Measurements from ENCODE around the gene DNM3. TPM values are rescaled to one million over a fixed set of nuclear protein-coding genes. Genes with fewer than 3 reads are reported as not detected.
"Not testable (repeated sequence)": the region's sequence is repeated elsewhere in the genome, so short reads cannot be mapped to it uniquely, and the experiment has no call there.

The DNM3 gene
- total RNA-seq, 1 donor from 2014 or later, result 7.7 TPM

DNA sequence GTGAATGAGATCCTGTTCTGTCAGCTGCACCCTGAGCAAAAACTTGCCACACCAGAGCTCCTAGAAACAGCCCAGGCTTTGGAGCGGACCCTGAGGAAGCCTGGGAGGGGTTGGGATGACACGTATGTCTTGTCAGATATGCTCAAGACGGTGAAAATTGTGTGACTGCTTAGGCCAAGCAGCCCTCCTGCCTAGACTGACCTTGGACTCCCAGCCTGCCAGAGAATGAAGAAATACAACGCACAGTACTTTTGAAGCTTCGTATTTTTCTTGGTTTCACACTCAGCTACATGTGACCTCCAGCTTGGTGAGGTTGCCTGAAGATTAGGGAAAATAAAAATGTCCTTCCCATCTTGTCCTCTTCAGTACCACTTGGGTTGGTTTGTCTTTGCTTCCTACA, 44.7 kb upstream of the DNM3 start:
- DNase-seq (ENCODE audit: low spot score), result no peak
- H3K36me3 Mint-ChIP-seq (ENCODE audit: low read depth, unreplicated experiment), result peaks cover 27% of the 10 kb centered on the region
- TF ChIP-seq, protein P1, sequence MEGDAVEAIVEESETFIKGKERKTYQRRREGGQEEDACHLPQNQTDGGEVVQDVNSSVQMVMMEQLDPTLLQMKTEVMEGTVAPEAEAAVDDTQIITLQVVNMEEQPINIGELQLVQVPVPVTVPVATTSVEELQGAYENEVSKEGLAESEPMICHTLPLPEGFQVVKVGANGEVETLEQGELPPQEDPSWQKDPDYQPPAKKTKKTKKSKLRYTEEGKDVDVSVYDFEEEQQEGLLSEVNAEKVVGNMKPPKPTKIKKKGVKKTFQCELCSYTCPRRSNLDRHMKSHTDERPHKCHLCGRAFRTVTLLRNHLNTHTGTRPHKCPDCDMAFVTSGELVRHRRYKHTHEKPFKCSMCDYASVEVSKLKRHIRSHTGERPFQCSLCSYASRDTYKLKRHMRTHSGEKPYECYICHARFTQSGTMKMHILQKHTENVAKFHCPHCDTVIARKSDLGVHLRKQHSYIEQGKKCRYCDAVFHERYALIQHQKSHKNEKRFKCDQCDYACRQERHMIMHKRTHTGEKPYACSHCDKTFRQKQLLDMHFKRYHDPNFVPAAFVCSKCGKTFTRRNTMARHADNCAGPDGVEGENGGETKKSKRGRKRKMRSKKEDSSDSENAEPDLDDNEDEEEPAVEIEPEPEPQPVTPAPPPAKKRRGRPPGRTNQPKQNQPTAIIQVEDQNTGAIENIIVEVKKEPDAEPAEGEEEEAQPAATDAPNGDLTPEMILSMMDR (IDR thresholded peaks at IDR 0.05; ENCODE audit: unreplicated experiment), result no peak
- H3K27ac Mint-ChIP-seq (ENCODE audit: unreplicated experiment), result no peak overlapping the region
- H3K27me3 Mint-ChIP-seq (ENCODE audit: unreplicated experiment), result no peaks in the 10 kb centered on the region
- peaks cover 7% of the 10 kb centered on the region for H3K4me1 Mint-ChIP-seq (ENCODE audit: unreplicated experiment)
- no peak overlapping the region for H3K4me3 Mint-ChIP-seq (ENCODE audit: unreplicated experiment)
- no peaks in the 10 kb centered on the region for H3K9me3 Mint-ChIP-seq (ENCODE audit: unreplicated experiment)

GRCh38 chr1:171798311-171798710, 43.0 kb upstream of the DNM3 start:
- Mint-ChIP-seq H3K36me3 (ENCODE audit: low read depth, unreplicated experiment) (peaks cover 23% of the 10 kb centered on the region), H3K27ac (ENCODE audit: unreplicated experiment) (peak overlapping the region; percentile 62), H3K27me3 (ENCODE audit: unreplicated experiment) (no peaks in the 10 kb centered on the region), H3K9me3 (ENCODE audit: unreplicated experiment) (no peaks in the 10 kb centered on the region), H3K4me1 (ENCODE audit: unreplicated experiment) (peaks cover 17% of the 10 kb centered on the region), H3K4me3 (ENCODE audit: unreplicated experiment) (no peak overlapping the region)
- no peak for DNase-seq (ENCODE audit: low spot score)
- TF ChIP-seq, protein P1 (IDR thresholded peaks at IDR 0.05; ENCODE audit: unreplicated experiment), result no peak

DNA sequence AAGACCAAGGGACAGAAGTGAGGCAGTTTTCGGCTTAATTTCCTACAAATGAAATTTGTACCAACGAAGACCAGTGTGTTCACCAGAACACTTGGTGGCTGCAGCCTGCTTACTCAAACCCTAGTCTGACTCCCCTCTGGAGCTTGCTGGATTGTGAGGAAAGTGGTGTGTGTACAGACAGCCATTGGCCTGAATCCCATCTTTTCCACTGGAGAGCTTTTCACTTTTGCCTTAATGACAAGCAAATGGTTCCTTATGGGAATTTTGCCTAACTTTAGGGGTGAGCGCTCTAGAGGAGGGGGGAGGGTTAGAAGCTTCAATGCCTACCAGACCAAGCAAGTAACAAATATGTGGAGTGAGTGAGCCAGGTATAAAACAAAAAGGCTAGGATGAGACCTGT, 42.5 kb upstream of the DNM3 start:
- Mint-ChIP-seq H3K27me3 (ENCODE audit: unreplicated experiment) (no peaks in the 10 kb centered on the region), H3K4me1 (ENCODE audit: unreplicated experiment) (peaks cover 21% of the 10 kb centered on the region), H3K36me3 (ENCODE audit: low read depth, unreplicated experiment) (peaks cover 23% of the 10 kb centered on the region), H3K4me3 (ENCODE audit: unreplicated experiment) (no peak overlapping the region), H3K9me3 (ENCODE audit: unreplicated experiment) (no peaks in the 10 kb centered on the region), H3K27ac (ENCODE audit: unreplicated experiment) (peak overlapping the region; percentile 62)
- TF ChIP-seq, protein P1 (IDR thresholded peaks at IDR 0.05; ENCODE audit: unreplicated experiment), result no peak
- DNase-seq (ENCODE audit: low spot score), result no peak

DNA sequence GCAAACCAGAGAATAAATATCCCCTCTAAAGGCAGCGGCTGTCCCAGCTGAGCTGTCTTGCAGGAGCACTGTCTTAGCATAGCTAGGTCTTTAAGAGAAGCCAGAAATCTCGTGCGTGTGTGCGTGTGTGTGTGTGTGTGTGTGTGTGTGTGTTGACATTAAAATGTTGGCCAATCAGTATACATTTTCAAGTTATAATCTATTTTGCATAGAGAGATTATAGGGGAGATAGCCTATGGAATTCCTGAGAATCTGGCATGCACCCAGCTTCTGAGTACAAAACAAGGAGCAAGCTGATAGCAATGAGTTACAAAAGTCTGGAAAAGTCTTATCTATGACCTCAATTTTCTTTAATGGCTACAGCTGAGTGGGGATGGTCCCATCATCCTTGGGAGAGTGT, 42.1 kb upstream of the DNM3 start:
- H3K27me3 Mint-ChIP-seq (ENCODE audit: unreplicated experiment), result no peaks in the 10 kb centered on the region
- H3K36me3 Mint-ChIP-seq (ENCODE audit: low read depth, unreplicated experiment), result peaks cover 23% of the 10 kb centered on the region
- TF ChIP-seq, protein P1 (IDR thresholded peaks at IDR 0.05; ENCODE audit: unreplicated experiment), result no peak
- DNase-seq (ENCODE audit: low spot score), result no peak
- H3K9me3 Mint-ChIP-seq (ENCODE audit: unreplicated experiment), result no peaks in the 10 kb centered on the region
- no peak overlapping the region for H3K4me3 Mint-ChIP-seq (ENCODE audit: unreplicated experiment)
- peaks cover 25% of the 10 kb centered on the region for H3K4me1 Mint-ChIP-seq (ENCODE audit: unreplicated experiment)
- H3K27ac Mint-ChIP-seq (ENCODE audit: unreplicated experiment), result no peak overlapping the region

DNA sequence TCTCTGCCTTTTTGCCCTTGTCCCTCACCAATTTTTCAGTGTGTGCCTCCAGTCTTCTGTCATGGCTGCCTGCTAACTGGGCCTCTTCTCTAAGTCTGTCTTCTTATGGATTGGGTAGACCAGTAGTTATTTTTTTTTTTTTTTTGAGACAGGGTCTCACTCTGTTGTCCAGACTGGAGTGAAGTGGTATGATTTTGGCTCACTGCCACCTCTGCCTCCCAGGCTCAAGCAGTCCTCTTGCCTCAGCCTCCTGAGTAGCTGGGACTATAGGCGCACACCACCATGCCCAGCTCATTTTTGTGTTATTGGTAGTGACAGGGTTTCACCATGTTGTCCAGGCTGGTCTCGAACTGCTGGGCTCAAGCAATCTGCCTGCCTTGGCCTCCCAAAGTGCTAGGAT, 41.6 kb upstream of the DNM3 start:
- H3K27me3 Mint-ChIP-seq (ENCODE audit: unreplicated experiment); H3K4me3 Mint-ChIP-seq (ENCODE audit: unreplicated experiment); H3K9me3 Mint-ChIP-seq (ENCODE audit: unreplicated experiment); DNase-seq (ENCODE audit: low spot score); H3K27ac Mint-ChIP-seq (ENCODE audit: unreplicated experiment): not testable (repeated sequence)
- Mint-ChIP-seq H3K4me1 (ENCODE audit: unreplicated experiment) (peaks cover 30% of the 10 kb centered on the region), H3K36me3 (ENCODE audit: low read depth, unreplicated experiment) (peaks cover 23% of the 10 kb centered on the region)

GRCh38 chr1:171800342-171800741, 41.0 kb upstream of the DNM3 start:
- peaks cover 1% of the 10 kb centered on the region for H3K27me3 Mint-ChIP-seq (ENCODE audit: unreplicated experiment)

More at GRCh38 chr1:171800342-171800741, 41.0 kb upstream of the DNM3 start:
- H3K9me3 Mint-ChIP-seq (ENCODE audit: unreplicated experiment), result no peaks in the 10 kb centered on the region
- TF ChIP-seq, protein P1 (IDR thresholded peaks at IDR 0.05; ENCODE audit: unreplicated experiment), result no peak
- DNase-seq (ENCODE audit: low spot score), result no peak
- H3K4me1 Mint-ChIP-seq (ENCODE audit: unreplicated experiment), result peaks cover 35% of the 10 kb centered on the region
- H3K27ac Mint-ChIP-seq (ENCODE audit: unreplicated experiment), result no peak overlapping the region
- H3K36me3 Mint-ChIP-seq (ENCODE audit: low read depth, unreplicated experiment), result peaks cover 19% of the 10 kb centered on the region
- no peak overlapping the region for H3K4me3 Mint-ChIP-seq (ENCODE audit: unreplicated experiment)

Data from endothelial cell (in vitro differentiated cells).